Measurements from ENCODE around the gene RASGEF1C.

GRCh38 chr5:180056153-180056552 lies 152.9 kb downstream of the RASGEF1C start:
- TF ChIP-seq POLR2A (IDR thresholded peaks at IDR 0.05) = no peak
- no peak for TF ChIP-seq CTCF (IDR thresholded peaks at IDR 0.05)
- no peak for TF ChIP-seq POLR2AphosphoS5 (IDR thresholded peaks at IDR 0.05)
